Astrocyte (in vitro differentiated cells and primary cell): ENCODE data around the gene CALB2. TPM values are rescaled to one million over a fixed set of nuclear protein-coding genes. Genes with fewer than 3 reads are reported as not detected.

Source experiments
- DNase-seq: peaks from one replicate; pipeline ENCODE4 v3.0.0-alpha.2; 2010; ENCODE audit warnings: low read depth
- FAIRE-seq: peaks from 2 replicates; lab custom pipeline; 2011; peaks lifted over from hg19 to GRCh38; lab: Jason Lieb, UNC
- H2AFZ ChIP-seq: 2 replicates; pipeline ENCODE4 v1.6.0; 2012; ENCODE audit warnings: low read depth, low read length, inconsistent platforms
- H3K27ac ChIP-seq: 2 replicates; pipeline ENCODE4 v1.5.1; 2011; ENCODE audit warnings: low read depth, low read length, inconsistent platforms
- H3K27me3 ChIP-seq: 2 replicates; pipeline ENCODE4 v1.6.0; 2011; ENCODE audit warnings: low read length, inconsistent platforms; ENCODE audit not compliant: insufficient read depth
- H3K36me3 ChIP-seq: 2 replicates; pipeline ENCODE4 v1.5.1; 2011; ENCODE audit warnings: low read length, inconsistent platforms; ENCODE audit not compliant: insufficient read depth
- H3K4me1 ChIP-seq: 2 replicates; pipeline ENCODE4 v1.5.1; 2011; ENCODE audit warnings: low read length, inconsistent platforms; ENCODE audit not compliant: insufficient read depth
- H3K4me2 ChIP-seq: 2 replicates; pipeline ENCODE4 v1.6.0; 2012; ENCODE audit warnings: low read length, inconsistent platforms
- H3K4me3 ChIP-seq: 2 replicates; pipeline ENCODE4 v1.5.1; 2011; ENCODE audit warnings: low read depth, mild to moderate bottlenecking, low read length, inconsistent platforms; ENCODE audit not compliant: insufficient read depth
- H3K79me2 ChIP-seq: 2 replicates; pipeline ENCODE4 v1.6.0; 2012; ENCODE audit warnings: mild to moderate bottlenecking, low read length, inconsistent platforms; ENCODE audit not compliant: insufficient read depth
- H3K9ac ChIP-seq: 2 replicates; pipeline ENCODE4 v1.6.0; 2012; ENCODE audit warnings: mild to moderate bottlenecking, low read length, inconsistent platforms
- H3K9me3 ChIP-seq: 2 replicates; pipeline ENCODE4 v1.5.1; 2012; ENCODE audit warnings: low read depth, mild to moderate bottlenecking, low read length, inconsistent platforms; ENCODE audit not compliant: insufficient read depth
- H4K20me1 ChIP-seq: 2 replicates; pipeline ENCODE4 v1.6.0; 2012; ENCODE audit warnings: low read length, inconsistent platforms; ENCODE audit not compliant: insufficient read depth
- H3K27ac Mint-ChIP-seq: one replicate; pipeline ENCODE4 v1.8.0; 2021; ENCODE audit warnings: mild to moderate bottlenecking, mixed read lengths; ENCODE audit not compliant: unreplicated experiment
- H3K27me3 Mint-ChIP-seq: one replicate; pipeline ENCODE4 v1.8.0; 2021; ENCODE audit warnings: low read depth, mixed read lengths; ENCODE audit not compliant: unreplicated experiment
- H3K36me3 Mint-ChIP-seq: one replicate; pipeline ENCODE4 v1.8.0; 2021; ENCODE audit warnings: low read depth, mixed read lengths; ENCODE audit not compliant: unreplicated experiment
- H3K4me1 Mint-ChIP-seq: one replicate; pipeline ENCODE4 v1.8.0; 2021; ENCODE audit warnings: low read depth, mixed read lengths; ENCODE audit not compliant: unreplicated experiment
- H3K4me3 Mint-ChIP-seq: one replicate; pipeline ENCODE4 v1.8.0; 2021; ENCODE audit warnings: mild to moderate bottlenecking, moderate library complexity, mixed read lengths; ENCODE audit not compliant: unreplicated experiment
- H3K9me3 Mint-ChIP-seq: one replicate; pipeline ENCODE4 v1.8.0; 2021; ENCODE audit warnings: mild to moderate bottlenecking, mixed read lengths; ENCODE audit not compliant: unreplicated experiment
- EZH2 ChIP-seq: IDR thresholded peaks from 2 replicates; pipeline ENCODE4 v1.6.1; 2012; ENCODE audit warnings: mild to moderate bottlenecking, low read length, inconsistent platforms; ENCODE audit not compliant: insufficient read depth
- total RNA-seq: library from RNA; stranded (reverse); gene quantifications from 2 replicates; pipeline ENCODE4 v1.2.1, GENCODE V29; 2021
- TF ChIP-seq, protein P1 (sequence below): IDR thresholded peaks from 2 replicates; pipeline ENCODE4 v1.5.1; 2011; ENCODE audit warnings: low read depth, mild to moderate bottlenecking, inconsistent platforms, low read length, moderate library complexity; ENCODE audit not compliant: insufficient read depth

Gene CALB2
- total RNA-seq, 1 donor from 2014 or later = 4.2 TPM

DNA sequence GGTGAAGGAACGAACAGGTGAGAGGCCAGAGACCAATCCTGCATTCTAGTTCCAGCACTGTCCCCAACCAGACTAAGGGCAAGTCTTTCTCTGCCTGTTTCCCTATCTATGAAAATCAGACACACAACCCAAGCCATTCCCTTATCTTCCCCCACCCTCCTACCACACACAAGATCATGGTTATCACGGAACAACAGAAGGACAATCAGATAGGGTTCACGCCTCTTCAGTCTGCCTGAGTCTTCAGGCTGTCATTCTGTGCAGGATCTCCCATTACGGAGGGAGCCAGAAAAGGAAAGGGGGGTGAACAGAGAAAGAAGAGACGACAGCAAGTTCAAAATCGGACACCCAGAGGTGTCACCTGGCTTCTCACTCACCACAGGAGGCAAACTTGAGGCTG is 72.2 kb downstream of the CALB2 start:
- H3K4me3 ChIP-seq = no peak overlapping the region
- H3K4me3 Mint-ChIP-seq = no peak overlapping the region

DNA sequence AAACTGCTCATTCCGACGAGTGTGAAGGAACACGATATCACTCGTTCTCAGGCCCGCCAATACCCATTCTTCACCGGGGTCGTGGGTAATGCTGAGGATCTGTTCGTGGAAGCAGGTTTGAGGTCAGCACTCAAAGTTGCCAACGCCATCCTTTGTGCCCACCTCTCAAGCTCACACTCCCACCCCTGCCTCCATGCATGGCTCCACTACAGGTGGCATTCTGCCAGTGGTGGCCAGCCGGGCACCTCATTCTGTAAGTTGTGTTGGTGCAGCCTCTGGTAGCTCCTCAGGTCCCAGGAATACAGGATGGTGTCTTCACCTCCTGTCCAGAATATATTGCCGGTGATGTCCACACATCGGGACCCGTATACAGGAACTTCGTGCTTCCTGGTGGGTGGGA is 72.7 kb downstream of the CALB2 start:
- no peak for DNase-seq
- Mint-ChIP-seq H3K9me3 (peaks cover 3% of the 10 kb centered on the region), H3K4me1 (no peaks in the 10 kb centered on the region), H3K27ac (no peak overlapping the region), H3K36me3 (no peaks in the 10 kb centered on the region), H3K27me3 (peaks cover 34% of the 10 kb centered on the region), H3K4me3 (no peak overlapping the region)
- TF ChIP-seq EZH2 = no peak
- TF ChIP-seq, protein P1, sequence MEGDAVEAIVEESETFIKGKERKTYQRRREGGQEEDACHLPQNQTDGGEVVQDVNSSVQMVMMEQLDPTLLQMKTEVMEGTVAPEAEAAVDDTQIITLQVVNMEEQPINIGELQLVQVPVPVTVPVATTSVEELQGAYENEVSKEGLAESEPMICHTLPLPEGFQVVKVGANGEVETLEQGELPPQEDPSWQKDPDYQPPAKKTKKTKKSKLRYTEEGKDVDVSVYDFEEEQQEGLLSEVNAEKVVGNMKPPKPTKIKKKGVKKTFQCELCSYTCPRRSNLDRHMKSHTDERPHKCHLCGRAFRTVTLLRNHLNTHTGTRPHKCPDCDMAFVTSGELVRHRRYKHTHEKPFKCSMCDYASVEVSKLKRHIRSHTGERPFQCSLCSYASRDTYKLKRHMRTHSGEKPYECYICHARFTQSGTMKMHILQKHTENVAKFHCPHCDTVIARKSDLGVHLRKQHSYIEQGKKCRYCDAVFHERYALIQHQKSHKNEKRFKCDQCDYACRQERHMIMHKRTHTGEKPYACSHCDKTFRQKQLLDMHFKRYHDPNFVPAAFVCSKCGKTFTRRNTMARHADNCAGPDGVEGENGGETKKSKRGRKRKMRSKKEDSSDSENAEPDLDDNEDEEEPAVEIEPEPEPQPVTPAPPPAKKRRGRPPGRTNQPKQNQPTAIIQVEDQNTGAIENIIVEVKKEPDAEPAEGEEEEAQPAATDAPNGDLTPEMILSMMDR = no peak
- no peak overlapping the region for H3K4me2 ChIP-seq
- no peak overlapping the region for H3K27ac ChIP-seq
- no peak overlapping the region for H2AFZ ChIP-seq
- no peak overlapping the region for H3K4me3 ChIP-seq
- no peaks in the 10 kb centered on the region for H3K9me3 ChIP-seq
- no peaks in the 10 kb centered on the region for H3K4me1 ChIP-seq
- no peak overlapping the region for H3K9ac ChIP-seq
- H4K20me1 ChIP-seq = no peaks in the 10 kb centered on the region
- H3K27me3 ChIP-seq = no peaks in the 10 kb centered on the region
- H3K36me3 ChIP-seq = no peaks in the 10 kb centered on the region
- H3K79me2 ChIP-seq = no peaks in the 10 kb centered on the region
- FAIRE-seq = no peak

More for the DNA sequence above, 72.2 kb downstream of the CALB2 start:
- DNase-seq = no peak
- Histone ChIP-seq H3K27ac (no peak overlapping the region), H3K4me1 (no peaks in the 10 kb centered on the region), H3K4me2 (no peak overlapping the region), H2AFZ (no peak overlapping the region), H3K36me3 (no peaks in the 10 kb centered on the region), H3K27me3 (no peaks in the 10 kb centered on the region), H4K20me1 (no peaks in the 10 kb centered on the region), H3K79me2 (no peaks in the 10 kb centered on the region), H3K9ac (no peak overlapping the region), H3K9me3 (no peaks in the 10 kb centered on the region)
- no peak for FAIRE-seq
- Mint-ChIP-seq H3K27ac (no peak overlapping the region), H3K4me1 (no peaks in the 10 kb centered on the region), H3K9me3 (peaks cover 3% of the 10 kb centered on the region), H3K27me3 (peaks cover 32% of the 10 kb centered on the region), H3K36me3 (no peaks in the 10 kb centered on the region)
- TF ChIP-seq, protein P1 = no peak
- TF ChIP-seq EZH2 = no peak

DNA sequence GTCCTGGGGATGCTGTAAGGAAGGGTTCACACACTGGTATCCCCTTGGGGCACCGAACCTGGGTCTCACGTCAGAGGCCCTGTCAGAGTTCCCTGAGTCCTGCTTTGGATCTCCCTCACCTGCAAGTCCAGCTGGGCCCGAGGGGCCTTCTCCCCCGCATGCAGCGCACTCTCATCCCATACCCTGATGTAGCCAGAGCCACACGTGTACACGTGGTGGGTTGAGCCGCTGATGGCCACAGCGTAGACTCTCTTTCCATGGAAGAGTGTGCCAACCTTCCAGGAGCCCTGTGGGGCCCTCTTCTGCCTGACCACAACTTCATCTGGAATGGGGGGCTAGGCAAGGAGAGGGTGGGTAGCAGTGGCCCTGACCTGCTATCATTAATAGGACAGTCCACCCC is 73.5 kb downstream of the CALB2 start:
- Histone ChIP-seq H3K27ac (no peak overlapping the region), H3K27me3 (no peaks in the 10 kb centered on the region), H3K79me2 (no peaks in the 10 kb centered on the region), H3K4me3 (no peak overlapping the region), H3K4me2 (no peak overlapping the region), H3K9me3 (no peaks in the 10 kb centered on the region), H3K36me3 (no peaks in the 10 kb centered on the region), H4K20me1 (no peaks in the 10 kb centered on the region), H3K4me1 (no peaks in the 10 kb centered on the region), H3K9ac (no peak overlapping the region), H2AFZ (no peak overlapping the region)
- H3K4me1 Mint-ChIP-seq = no peaks in the 10 kb centered on the region
- H3K4me3 Mint-ChIP-seq = no peak overlapping the region
- H3K27ac Mint-ChIP-seq = no peak overlapping the region
- FAIRE-seq (no peak), DNase-seq (no peak)
- no peak for TF ChIP-seq EZH2
- TF ChIP-seq, protein P1 = no peak
- peaks cover 40% of the 10 kb centered on the region for H3K27me3 Mint-ChIP-seq
- H3K9me3 Mint-ChIP-seq = peaks cover 3% of the 10 kb centered on the region
- H3K36me3 Mint-ChIP-seq = no peaks in the 10 kb centered on the region
